Ovary (tissue), 3 donors: ENCODE data around the gene CD34.

Experiments used
- EP300 ChIP-seq: sonication (generic); formaldehyde crosslinking; IDR thresholded peaks from one replicate; pipeline ENCODE4 v1.6.1; 2017; ENCODE audit warnings: antibody characterized with exemption
- POLR2A ChIP-seq: fragments of 450-650 bp; IDR thresholded peaks from one replicate; pipeline ENCODE4 v1.6.1; 2017; ENCODE audit warnings: antibody characterized with exemption, mild to moderate bottlenecking, moderate library complexity
- TF ChIP-seq, protein P1 (sequence below), 3 donors: fragments of 450-650 bp in 2 of 3; fragments of 200-600 bp in 1 of 3; IDR thresholded peaks; one replicate each; pipeline versions ENCODE4 v1.5.1 to v1.8.0; 2016 to 2022; ENCODE audit warnings: antibody characterized with exemption in 3 of 3, mild to moderate bottlenecking in 1 of 3
- donor health status: DM: no; HTN: no; CAD: no.

GRCh38 chr1:207890136-207890738 is 20.7 kb downstream of the CD34 start:
- TF ChIP-seq, protein P1, sequence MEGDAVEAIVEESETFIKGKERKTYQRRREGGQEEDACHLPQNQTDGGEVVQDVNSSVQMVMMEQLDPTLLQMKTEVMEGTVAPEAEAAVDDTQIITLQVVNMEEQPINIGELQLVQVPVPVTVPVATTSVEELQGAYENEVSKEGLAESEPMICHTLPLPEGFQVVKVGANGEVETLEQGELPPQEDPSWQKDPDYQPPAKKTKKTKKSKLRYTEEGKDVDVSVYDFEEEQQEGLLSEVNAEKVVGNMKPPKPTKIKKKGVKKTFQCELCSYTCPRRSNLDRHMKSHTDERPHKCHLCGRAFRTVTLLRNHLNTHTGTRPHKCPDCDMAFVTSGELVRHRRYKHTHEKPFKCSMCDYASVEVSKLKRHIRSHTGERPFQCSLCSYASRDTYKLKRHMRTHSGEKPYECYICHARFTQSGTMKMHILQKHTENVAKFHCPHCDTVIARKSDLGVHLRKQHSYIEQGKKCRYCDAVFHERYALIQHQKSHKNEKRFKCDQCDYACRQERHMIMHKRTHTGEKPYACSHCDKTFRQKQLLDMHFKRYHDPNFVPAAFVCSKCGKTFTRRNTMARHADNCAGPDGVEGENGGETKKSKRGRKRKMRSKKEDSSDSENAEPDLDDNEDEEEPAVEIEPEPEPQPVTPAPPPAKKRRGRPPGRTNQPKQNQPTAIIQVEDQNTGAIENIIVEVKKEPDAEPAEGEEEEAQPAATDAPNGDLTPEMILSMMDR (IDR thresholded peaks at IDR 0.05) = no peak
- no peak for TF ChIP-seq POLR2A
- TF ChIP-seq EP300 = no peak
